HepG2 (cell line): Measurements from ENCODE around the gene SAMM50. TPM values are rescaled to one million over a fixed set of nuclear protein-coding genes. Genes with fewer than 3 reads are reported as not detected.

Experiments used
- FOXA3 ChIP-seq: IDR thresholded peaks from 2 replicates; pipeline ENCODE4 v1.6.1; 2016; ENCODE audit warnings: missing genetic modification reagents, missing compliant biosample characterization
- GATA4 ChIP-seq: sonication (generic); IDR thresholded peaks from 2 replicates; pipeline ENCODE4 v1.6.1; 2016; ENCODE audit warnings: antibody characterized with exemption, low read depth, borderline replicate concordance
- HES4 ChIP-seq: sonication (generic); formaldehyde crosslinking; IDR thresholded peaks from 2 replicates; pipeline ENCODE4 v1.9.0; 2021; ENCODE audit warnings: mild to moderate bottlenecking, missing genetic modification reagents, borderline replicate concordance
- HMG20A ChIP-seq: IDR thresholded peaks from 2 replicates; pipeline ENCODE4 v1.6.1; 2016; ENCODE audit warnings: borderline replicate concordance
- HNF4G ChIP-seq, 2 experiments: sonication (generic) in 1 of 2; formaldehyde crosslinking in 1 of 2; IDR thresholded peaks; 2 replicates each; pipeline versions ENCODE4 v1.4.0 to v1.6.1; 2011 to 2020; ENCODE audit warnings: borderline replicate concordance in 2 of 2, low read depth in 2 of 2, mild to moderate bottlenecking in 2 of 2, low read length in 1 of 2, missing genetic modification reagents in 1 of 2, moderate library complexity in 1 of 2
- KDM5B ChIP-seq: sonication (generic); formaldehyde crosslinking; IDR thresholded peaks from 2 replicates; pipeline ENCODE4 v1.4.0; 2020; ENCODE audit warnings: missing genetic modification reagents, mild to moderate bottlenecking, borderline replicate concordance
- LCORL ChIP-seq, 2 experiments: fragments of 450-650 bp in 1 of 2; sonication (generic) in 1 of 2; formaldehyde crosslinking in 1 of 2; IDR thresholded peaks; 2 replicates each; pipeline versions ENCODE4 v1.5.0 to v1.6.1; 2017 to 2020; ENCODE audit warnings: antibody characterized with exemption in 1 of 2, missing genetic modification reagents in 1 of 2
- MED1 ChIP-seq: sonication (generic); formaldehyde crosslinking; IDR thresholded peaks from 2 replicates; pipeline ENCODE4 v1.4.0; 2020; ENCODE audit warnings: missing genetic modification reagents
- PRDM10 ChIP-seq: sonication (generic); formaldehyde crosslinking; IDR thresholded peaks from 2 replicates; pipeline ENCODE4 v1.4.0; 2020; ENCODE audit warnings: low read depth, missing genetic modification reagents
- RARA ChIP-seq: IDR thresholded peaks from 2 replicates; pipeline ENCODE4 v1.6.1; 2016; ENCODE audit warnings: missing genetic modification reagents, missing compliant biosample characterization
- SMYD3 ChIP-seq: sonication (generic); formaldehyde crosslinking; IDR thresholded peaks from 2 replicates; pipeline ENCODE4 v1.8.1; 2023; ENCODE audit warnings: mild to moderate bottlenecking, missing genetic modification reagents
- TCF12 ChIP-seq, 2 experiments: fragments of 450-650 bp in 1 of 2; sonication (generic) in 1 of 2; formaldehyde crosslinking in 1 of 2; IDR thresholded peaks; 2 replicates each; pipeline versions ENCODE4 v1.6.1 to v1.8.0; 2017 to 2022; ENCODE audit warnings: antibody characterized with exemption in 1 of 2, mild to moderate bottlenecking in 1 of 2, missing genetic modification reagents in 1 of 2, moderate library complexity in 1 of 2
- ZBTB34 ChIP-seq: sonication (generic); formaldehyde crosslinking; IDR thresholded peaks from 2 replicates; pipeline ENCODE4 v1.8.0; 2022; ENCODE audit warnings: mild to moderate bottlenecking, missing genetic modification reagents
- ZNF12 ChIP-seq: sonication (generic); formaldehyde crosslinking; IDR thresholded peaks from 2 replicates; pipeline ENCODE4 v1.5.0; 2020; ENCODE audit warnings: missing genetic modification reagents
- ZNF546 ChIP-seq: sonication (generic); formaldehyde crosslinking; conservative IDR thresholded peaks from 2 replicates; pipeline ENCODE4 v1.8.1; 2023; ENCODE audit warnings: mild to moderate bottlenecking, missing genetic modification reagents
- ZNF768 ChIP-seq: sonication (generic); formaldehyde crosslinking; IDR thresholded peaks from 2 replicates; pipeline ENCODE4 v1.4.0; 2020; ENCODE audit warnings: missing genetic modification reagents
- polyA plus RNA-seq, 8 experiments: library from polyadenylated mRNA; depleted of rRNA in 3 of 8; stranded (reverse) in 7 of 8; unstranded in 1 of 8; fragments of >200 nt; fragmentation: Illumina TruSeq in 4 of 8; extraction: Trizol in 4 of 8; gene quantifications; 2 replicates each; pipeline versions ENCODE4 v1.2.1 to v1.2.3, GENCODE V29; 2011 to 2016; ENCODE audit warnings: low read depth in 4 of 8, missing spikeins in 1 of 8, mixed read lengths in 1 of 8; ENCODE audit not compliant: insufficient read depth in 1 of 8
- total RNA-seq, 5 experiments: library from RNA; depleted of rRNA; stranded (reverse); fragments of >200 nt; fragmentation: Illumina TruSeq; extraction: Trizol; gene quantifications; 2 replicates each; pipeline ENCODE4 v1.2.3, GENCODE V29; 2016; ENCODE audit warnings: low read depth in 1 of 5
- TF ChIP-seq, protein P1 (sequence below): sonication (generic); formaldehyde crosslinking; IDR thresholded peaks from 2 replicates; pipeline ENCODE4 v1.4.0; 2020; ENCODE audit warnings: missing genetic modification reagents
- TF ChIP-seq, protein P2 (sequence below): fragments of 450-650 bp; IDR thresholded peaks from 2 replicates; pipeline ENCODE4 v1.6.1; 2017; ENCODE audit warnings: mild to moderate bottlenecking
- TF ChIP-seq, protein P3 (sequence below): sonication (generic); formaldehyde crosslinking; IDR thresholded peaks from 2 replicates; pipeline ENCODE4 v1.5.0; 2020; ENCODE audit warnings: mild to moderate bottlenecking, missing genetic modification reagents, moderate library complexity

The SAMM50 gene
- total and polyA plus RNA-seq, 2 of the 13 experiments (the other 11 are each of a cell fraction or from before 2014, with no cell fraction given) = 34.7 to 63.4 TPM

GRCh38 chr22:43928468-43928867, 26.8 kb upstream of the SAMM50 start (continued):
- peak; percentile 68 for TF ChIP-seq MED1 (CRISPR knock-in tag)
- 0 out of 2 replicates have a peak, but pooled peaks have one; percentile 26 for TF ChIP-seq HMG20A (CRISPR knock-in tag)
- no peak for TF ChIP-seq LCORL (IDR thresholded peaks at IDR 0.05)
- 0 out of 2 replicates have a peak, but pooled peaks have one; percentile 51 for TF ChIP-seq LCORL (CRISPR knock-in tag; IDR thresholded peaks at IDR 0.05)
- TF ChIP-seq GATA4 = no peak
- TF ChIP-seq ZNF546 (CRISPR knock-in tag) = no peak
- TF ChIP-seq HES4 = no peak
- TF ChIP-seq, protein P1, sequence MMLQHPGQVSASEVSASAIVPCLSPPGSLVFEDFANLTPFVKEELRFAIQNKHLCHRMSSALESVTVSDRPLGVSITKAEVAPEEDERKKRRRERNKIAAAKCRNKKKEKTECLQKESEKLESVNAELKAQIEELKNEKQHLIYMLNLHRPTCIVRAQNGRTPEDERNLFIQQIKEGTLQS (CRISPR knock-in tag) = no peak
- TF ChIP-seq, protein P2, sequence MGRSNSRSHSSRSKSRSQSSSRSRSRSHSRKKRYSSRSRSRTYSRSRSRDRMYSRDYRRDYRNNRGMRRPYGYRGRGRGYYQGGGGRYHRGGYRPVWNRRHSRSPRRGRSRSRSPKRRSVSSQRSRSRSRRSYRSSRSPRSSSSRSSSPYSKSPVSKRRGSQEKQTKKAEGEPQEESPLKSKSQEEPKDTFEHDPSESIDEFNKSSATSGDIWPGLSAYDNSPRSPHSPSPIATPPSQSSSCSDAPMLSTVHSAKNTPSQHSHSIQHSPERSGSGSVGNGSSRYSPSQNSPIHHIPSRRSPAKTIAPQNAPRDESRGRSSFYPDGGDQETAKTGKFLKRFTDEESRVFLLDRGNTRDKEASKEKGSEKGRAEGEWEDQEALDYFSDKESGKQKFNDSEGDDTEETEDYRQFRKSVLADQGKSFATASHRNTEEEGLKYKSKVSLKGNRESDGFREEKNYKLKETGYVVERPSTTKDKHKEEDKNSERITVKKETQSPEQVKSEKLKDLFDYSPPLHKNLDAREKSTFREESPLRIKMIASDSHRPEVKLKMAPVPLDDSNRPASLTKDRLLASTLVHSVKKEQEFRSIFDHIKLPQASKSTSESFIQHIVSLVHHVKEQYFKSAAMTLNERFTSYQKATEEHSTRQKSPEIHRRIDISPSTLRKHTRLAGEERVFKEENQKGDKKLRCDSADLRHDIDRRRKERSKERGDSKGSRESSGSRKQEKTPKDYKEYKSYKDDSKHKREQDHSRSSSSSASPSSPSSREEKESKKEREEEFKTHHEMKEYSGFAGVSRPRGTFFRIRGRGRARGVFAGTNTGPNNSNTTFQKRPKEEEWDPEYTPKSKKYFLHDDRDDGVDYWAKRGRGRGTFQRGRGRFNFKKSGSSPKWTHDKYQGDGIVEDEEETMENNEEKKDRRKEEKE = no peak
- no peak for TF ChIP-seq TCF12 (IDR thresholded peaks at IDR 0.05)
- no peak for TF ChIP-seq TCF12 (CRISPR knock-in tag; IDR thresholded peaks at IDR 0.05)
- TF ChIP-seq PRDM10 (CRISPR knock-in tag) = no peak
- TF ChIP-seq RARA (CRISPR knock-in tag) = peak; percentile 98
- no peak for TF ChIP-seq SMYD3 (CRISPR knock-in tag)
- TF ChIP-seq HNF4G (IDR thresholded peaks at IDR 0.05; ENCODE audit: borderline replicate concordance, low read depth, low read length) = peak; percentile 95
- TF ChIP-seq HNF4G (CRISPR knock-in tag; IDR thresholded peaks at IDR 0.05; ENCODE audit: borderline replicate concordance, low read depth) = peak; percentile 90
- TF ChIP-seq ZNF12 (CRISPR knock-in tag) = no peak
- TF ChIP-seq FOXA3 = peak; percentile 38; the same call in 1 of the 2 replicates
- no peak for TF ChIP-seq KDM5B
- TF ChIP-seq ZNF768 (CRISPR knock-in tag) = no peak
- TF ChIP-seq ZBTB34 (CRISPR knock-in tag) = no peak
- TF ChIP-seq, protein P3, sequence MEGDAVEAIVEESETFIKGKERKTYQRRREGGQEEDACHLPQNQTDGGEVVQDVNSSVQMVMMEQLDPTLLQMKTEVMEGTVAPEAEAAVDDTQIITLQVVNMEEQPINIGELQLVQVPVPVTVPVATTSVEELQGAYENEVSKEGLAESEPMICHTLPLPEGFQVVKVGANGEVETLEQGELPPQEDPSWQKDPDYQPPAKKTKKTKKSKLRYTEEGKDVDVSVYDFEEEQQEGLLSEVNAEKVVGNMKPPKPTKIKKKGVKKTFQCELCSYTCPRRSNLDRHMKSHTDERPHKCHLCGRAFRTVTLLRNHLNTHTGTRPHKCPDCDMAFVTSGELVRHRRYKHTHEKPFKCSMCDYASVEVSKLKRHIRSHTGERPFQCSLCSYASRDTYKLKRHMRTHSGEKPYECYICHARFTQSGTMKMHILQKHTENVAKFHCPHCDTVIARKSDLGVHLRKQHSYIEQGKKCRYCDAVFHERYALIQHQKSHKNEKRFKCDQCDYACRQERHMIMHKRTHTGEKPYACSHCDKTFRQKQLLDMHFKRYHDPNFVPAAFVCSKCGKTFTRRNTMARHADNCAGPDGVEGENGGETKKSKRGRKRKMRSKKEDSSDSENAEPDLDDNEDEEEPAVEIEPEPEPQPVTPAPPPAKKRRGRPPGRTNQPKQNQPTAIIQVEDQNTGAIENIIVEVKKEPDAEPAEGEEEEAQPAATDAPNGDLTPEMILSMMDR = no peak
